ENCODE data around the gene CEP192. TPM values are rescaled to one million over a fixed set of nuclear protein-coding genes. Genes with fewer than 3 reads are reported as not detected.

The CEP192 gene
- total and polyA plus RNA-seq, 5 experiments from 2014 or later, result 3.0 to 40.9 (median 6.7) TPM

DNA sequence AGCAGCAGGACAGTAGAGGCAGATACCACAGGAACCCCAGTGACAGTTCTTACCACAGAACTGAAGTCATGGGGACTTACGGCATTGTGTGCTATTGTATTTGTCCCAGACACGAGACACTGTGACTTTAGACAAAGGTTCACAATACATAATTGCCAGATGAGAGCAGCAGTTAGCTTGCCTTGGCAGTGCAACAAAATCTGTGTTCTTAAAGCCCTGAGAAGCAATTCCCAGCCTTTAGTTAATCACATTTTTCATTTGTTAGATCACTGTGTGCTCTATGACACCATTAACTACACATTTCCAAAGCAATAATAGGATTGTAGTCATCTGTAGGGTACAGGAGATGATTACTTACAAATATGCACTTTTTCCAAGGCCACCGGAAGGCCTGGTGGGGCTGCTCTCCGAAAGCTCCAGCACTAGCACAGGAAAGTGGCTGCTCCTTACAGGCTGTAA is 129.8 kb downstream of the CEP192 start:
- DNase-seq (no peak), ATAC-seq (no peak)
- POLR2A ChIA-PET, result no interaction called here
- Mint-ChIP-seq H3K4me1 (peaks cover 0 to 3% (median 0%) of the 10 kb centered on the region in 4 donors), H3K27me3 (no peaks in the 10 kb centered on the region), H3K27ac (peak overlapping the region in 3 of 10 donors; percentile 41 to 75 (median 56)), H3K36me3 (peaks cover 0 to 42% (median 10%) of the 10 kb centered on the region in 3 donors), H3K9me3 (no peaks in the 10 kb centered on the region), H3K4me3 (no peak overlapping the region)

DNA sequence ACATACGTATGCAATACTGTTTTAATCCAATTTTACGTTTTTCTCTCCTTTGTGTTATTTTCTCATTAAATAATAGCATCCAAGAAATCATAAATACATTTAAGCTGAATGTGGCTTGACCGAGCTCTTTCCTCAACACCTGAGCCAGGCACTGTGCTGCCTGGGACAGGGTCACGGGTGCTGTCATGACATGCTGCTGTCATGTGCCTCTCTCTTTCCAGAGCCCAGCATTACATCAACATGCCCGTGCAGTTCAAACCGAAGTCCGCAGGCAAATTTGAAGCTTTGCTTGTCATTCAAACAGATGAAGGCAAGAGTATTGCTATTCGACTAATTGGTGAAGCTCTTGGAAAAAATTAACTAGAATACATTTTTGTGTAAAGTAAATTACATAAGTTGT is 133.2 kb downstream of the CEP192 start:
- POLR2A ChIA-PET, result interaction anchor here (1.9 kb wide), 1 partner anchor 13 kb away, joined by 11 read pairs; no protein-coding TSS in a partner anchor
- Mint-ChIP-seq H3K27ac (peak overlapping the region in 1 of 10 donors; percentile 71), H3K4me3 (no peak overlapping the region), H3K9me3 (no peaks in the 10 kb centered on the region), H3K4me1 (peaks cover 0 to 5% (median 2%) of the 10 kb centered on the region in 4 donors), H3K27me3 (no peaks in the 10 kb centered on the region), H3K36me3 (peaks cover 0 to 22% (median 0%) of the 10 kb centered on the region in 3 donors)
- DNase-seq, result no peak
- ATAC-seq, result no peak

DNA sequence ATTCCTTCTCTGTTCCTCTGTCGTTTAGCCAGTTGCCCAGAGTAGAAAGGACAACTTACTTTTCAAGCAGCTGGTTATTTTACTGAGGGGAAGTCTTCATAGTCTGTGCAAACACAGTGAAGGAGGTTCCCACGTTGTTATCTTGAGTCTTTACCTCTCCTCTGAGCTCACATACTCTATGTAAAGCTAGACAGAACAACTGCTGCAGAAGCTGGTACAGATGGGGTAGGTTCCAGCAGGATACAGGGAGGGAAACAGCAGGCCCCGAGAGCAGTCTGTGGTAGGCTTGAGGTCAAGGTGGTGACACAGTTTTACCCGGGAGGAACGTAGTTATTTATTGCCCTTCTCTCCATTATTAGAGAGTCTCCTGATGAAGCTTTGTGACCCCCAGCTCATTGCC is 134.0 kb downstream of the CEP192 start:
- Mint-ChIP-seq H3K36me3 (peaks cover 0 to 19% (median 0%) of the 10 kb centered on the region in 3 donors), H3K9me3 (no peaks in the 10 kb centered on the region), H3K27ac (peak overlapping the region in 7 of 10 donors; percentile 32 to 70 (median 52)), H3K4me3 (no peak overlapping the region), H3K27me3 (no peaks in the 10 kb centered on the region), H3K4me1 (peaks cover 0 to 11% (median 5%) of the 10 kb centered on the region in 4 donors)
- POLR2A ChIA-PET, result interaction anchor here (1.9 kb wide), 1 partner anchor 12 kb away, joined by 11 read pairs; no protein-coding TSS in a partner anchor
- ATAC-seq (no peak), DNase-seq (no peak)

DNA sequence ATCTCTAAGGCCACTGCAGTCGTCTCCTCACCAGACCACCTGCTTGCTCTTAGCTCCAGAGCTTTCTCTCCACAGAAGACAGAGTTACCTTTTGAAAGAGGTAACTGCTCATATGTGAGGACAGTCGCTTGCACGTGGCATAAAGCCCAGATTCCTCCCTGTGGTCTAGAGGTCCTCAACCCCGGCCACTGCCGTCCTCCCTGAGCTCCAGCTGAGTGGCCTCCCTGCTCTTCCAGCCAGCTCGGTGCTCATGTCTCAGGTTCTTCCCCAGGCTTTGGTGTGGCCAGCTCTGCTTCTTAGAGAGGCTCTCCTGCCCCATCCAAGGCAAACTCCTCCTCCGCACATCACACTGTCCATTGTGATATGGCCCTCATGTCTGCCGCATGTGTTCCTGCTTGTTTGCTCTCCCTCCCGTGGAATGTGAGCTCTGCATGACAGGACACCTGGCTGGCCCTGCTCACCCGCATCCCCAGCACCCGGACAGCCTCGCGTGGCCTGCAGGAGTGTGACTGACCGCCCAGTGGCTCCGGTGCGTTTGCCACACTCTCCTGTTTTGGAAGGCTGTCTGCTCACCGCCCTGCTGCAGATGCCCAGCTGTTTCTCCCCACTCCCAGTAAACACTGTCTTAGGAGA is 135.9 kb downstream of the CEP192 start:
- H3K27ac Mint-ChIP-seq, result peak overlapping the region in 9 of 10 donors; percentile 1 to 85 (median 50)
- H3K27me3 Mint-ChIP-seq, result no peaks in the 10 kb centered on the region
- H3K36me3 Mint-ChIP-seq, result peaks cover 0 to 17% (median 0%) of the 10 kb centered on the region in 3 donors
- H3K9me3 Mint-ChIP-seq, result no peaks in the 10 kb centered on the region
- POLR2A ChIA-PET, result interaction anchor here (2.0 kb wide), 1 partner anchor 10 kb away, joined by 7 read pairs; no protein-coding TSS in a partner anchor
- H3K4me1 Mint-ChIP-seq, result peaks cover 1 to 15% (median 6%) of the 10 kb centered on the region in 4 donors
- H3K4me3 Mint-ChIP-seq, result no peak overlapping the region
- ATAC-seq (no peak), DNase-seq (no peak)

DNA sequence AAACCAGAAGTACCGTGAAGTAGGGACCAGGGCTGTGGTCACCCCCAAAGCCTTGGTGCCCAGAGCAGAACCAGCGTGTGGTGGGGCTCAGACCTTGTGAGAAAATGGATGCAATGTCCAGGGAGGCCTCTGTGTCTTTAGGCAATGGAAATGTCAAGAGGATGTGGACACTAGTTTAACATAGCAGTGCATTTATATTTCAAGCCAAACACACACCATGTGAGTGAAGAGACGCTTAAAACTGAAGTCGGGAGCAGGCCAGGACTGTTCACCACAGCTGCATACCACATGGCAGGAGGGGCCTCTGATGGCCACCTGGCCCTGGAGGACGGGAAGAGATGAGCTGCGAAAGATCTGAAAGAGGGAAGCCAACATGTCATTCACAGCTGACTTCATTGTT is 140.1 kb downstream of the CEP192 start:
- DNase-seq (no peak), ATAC-seq (no peak)
- no peaks in the 10 kb centered on the region for H3K27me3 Mint-ChIP-seq
- peaks cover 0 to 7% (median 0%) of the 10 kb centered on the region in 3 donors for H3K36me3 Mint-ChIP-seq
- H3K4me1 Mint-ChIP-seq, result peaks cover 4 to 26% (median 16%) of the 10 kb centered on the region in 4 donors
- no peaks in the 10 kb centered on the region for H3K9me3 Mint-ChIP-seq
- H3K27ac Mint-ChIP-seq, result peak overlapping the region in 5 of 10 donors; percentile 19 to 88 (median 79)
- POLR2A ChIA-PET, result interaction anchor here (0.5 kb wide), 1 partner anchor 46 kb away, joined by 3 read pairs; no protein-coding TSS in a partner anchor
- no peak overlapping the region for H3K4me3 Mint-ChIP-seq

DNA sequence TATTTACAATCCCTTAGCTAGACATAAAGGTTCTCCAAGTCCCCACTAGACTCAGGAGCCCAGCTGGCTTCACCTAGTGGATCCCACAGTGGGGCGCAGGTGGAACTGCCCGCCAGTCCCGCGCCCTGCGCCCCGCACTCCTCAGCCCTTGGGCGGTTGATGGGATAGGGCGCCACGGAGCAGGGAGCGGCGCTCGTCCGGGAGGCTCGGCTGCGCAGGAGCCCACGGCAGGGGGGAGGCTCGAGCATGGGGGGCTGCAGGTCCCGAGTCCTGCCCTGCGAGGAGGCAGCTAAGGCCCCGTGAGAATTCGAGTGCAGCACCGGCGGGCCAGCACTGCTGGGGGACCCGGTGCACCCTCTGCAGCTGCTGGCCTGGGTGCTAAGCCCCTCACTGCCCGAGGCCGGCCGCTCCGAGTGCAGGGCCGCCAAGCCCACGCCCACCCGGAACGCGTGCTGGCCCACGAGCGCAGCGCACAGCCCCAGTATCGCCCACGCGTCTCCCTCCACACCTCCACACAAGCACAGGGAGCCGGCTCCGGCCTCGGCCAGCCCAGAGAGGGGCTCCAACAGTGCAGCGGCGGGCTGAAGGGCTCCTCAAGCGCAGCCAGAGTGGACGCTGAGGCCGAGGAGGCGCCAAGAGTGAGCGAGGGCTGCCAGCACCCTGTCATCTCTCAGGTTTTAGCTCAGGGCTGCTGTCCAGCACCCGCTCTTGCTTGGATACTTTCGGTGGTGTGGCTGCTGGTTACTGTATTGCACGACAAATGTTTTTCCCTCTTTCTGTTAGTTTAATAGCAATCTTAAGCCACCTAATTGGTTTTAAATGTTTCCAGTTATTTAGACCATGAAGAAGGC is 143.6 kb downstream of the CEP192 start:
- H3K27ac Mint-ChIP-seq, result peak overlapping the region in 5 of 10 donors; percentile 87 to 95 (median 93)
- peak overlapping the region in 3 of 10 donors; percentile 92 to 99 (median 99) for H3K4me3 Mint-ChIP-seq
- peaks cover 0 to 3% (median 0%) of the 10 kb centered on the region in 9 donors for H3K9me3 Mint-ChIP-seq
- POLR2A ChIA-PET, result no interaction called here
- H3K27me3 Mint-ChIP-seq, result no peaks in the 10 kb centered on the region
- H3K36me3 Mint-ChIP-seq, result no peaks in the 10 kb centered on the region
- DNase-seq, result no peak
- no peak for ATAC-seq
- peaks cover 11 to 35% (median 30%) of the 10 kb centered on the region in 4 donors for H3K4me1 Mint-ChIP-seq

DNA sequence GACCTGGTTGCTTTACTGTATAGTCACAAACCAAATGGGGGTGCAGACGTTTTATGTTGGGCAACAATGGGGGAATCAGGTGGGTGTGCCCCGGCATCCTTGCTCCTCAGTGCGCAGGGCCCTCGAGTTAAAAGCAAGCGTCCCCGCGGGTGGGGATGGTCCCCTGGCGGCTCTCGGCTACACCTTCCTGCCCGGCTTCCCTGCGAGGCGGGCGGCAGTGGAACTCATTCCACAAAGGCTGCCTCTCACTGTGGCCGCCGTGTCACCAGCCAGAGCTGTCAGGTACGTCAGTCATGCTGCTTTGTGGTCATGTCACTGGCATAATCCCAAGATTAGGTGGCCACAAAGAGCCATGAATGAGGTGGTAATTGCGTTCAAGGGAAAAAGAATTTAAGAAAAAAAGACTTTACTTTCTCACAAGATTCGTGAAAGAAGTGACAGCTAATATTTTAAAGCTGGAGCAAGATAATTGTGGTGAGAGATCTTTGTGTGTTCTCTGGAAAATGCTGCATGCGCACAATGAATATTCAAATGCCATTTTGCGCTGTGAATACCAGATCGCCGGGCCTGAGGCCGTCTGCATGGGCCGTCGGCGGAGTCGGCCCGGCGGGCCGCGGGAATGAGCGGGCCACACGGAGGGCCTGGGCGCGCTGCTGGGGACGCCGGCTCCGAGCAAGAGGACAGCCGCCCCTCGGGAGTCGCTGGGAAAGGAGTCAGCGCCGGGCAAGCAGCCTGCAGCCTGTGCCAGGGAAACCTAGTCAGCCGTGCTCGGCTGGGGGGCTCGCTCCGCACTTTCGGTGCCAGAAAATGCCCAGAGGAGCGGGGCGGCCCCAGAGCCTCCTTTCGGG is 145.1 kb downstream of the CEP192 start:
- Mint-ChIP-seq H3K27ac (peak overlapping the region; percentile 85 to 99 (median 92)), H3K4me3 (peak overlapping the region; percentile 91 to 100 (median 98)), H3K9me3 (peaks cover 0 to 3% (median 0%) of the 10 kb centered on the region in 9 donors), H3K4me1 (peaks cover 9 to 30% (median 26%) of the 10 kb centered on the region in 4 donors), H3K27me3 (no peaks in the 10 kb centered on the region), H3K36me3 (no peaks in the 10 kb centered on the region)
- DNase-seq, result peak in 9 of 10 donors; percentile 49 to 85 (median 80)
- ATAC-seq, result peak; percentile 39 to 65
- POLR2A ChIA-PET, result interaction anchor here (0.9 to 2.9 kb wide), 10 partner anchors 10 to 759 kb away, joined by 3 to 16 read pairs (median 7); partner anchors contain the start of genes AFG3L2, CEP76, PSMG2 and PTPN2

DNA sequence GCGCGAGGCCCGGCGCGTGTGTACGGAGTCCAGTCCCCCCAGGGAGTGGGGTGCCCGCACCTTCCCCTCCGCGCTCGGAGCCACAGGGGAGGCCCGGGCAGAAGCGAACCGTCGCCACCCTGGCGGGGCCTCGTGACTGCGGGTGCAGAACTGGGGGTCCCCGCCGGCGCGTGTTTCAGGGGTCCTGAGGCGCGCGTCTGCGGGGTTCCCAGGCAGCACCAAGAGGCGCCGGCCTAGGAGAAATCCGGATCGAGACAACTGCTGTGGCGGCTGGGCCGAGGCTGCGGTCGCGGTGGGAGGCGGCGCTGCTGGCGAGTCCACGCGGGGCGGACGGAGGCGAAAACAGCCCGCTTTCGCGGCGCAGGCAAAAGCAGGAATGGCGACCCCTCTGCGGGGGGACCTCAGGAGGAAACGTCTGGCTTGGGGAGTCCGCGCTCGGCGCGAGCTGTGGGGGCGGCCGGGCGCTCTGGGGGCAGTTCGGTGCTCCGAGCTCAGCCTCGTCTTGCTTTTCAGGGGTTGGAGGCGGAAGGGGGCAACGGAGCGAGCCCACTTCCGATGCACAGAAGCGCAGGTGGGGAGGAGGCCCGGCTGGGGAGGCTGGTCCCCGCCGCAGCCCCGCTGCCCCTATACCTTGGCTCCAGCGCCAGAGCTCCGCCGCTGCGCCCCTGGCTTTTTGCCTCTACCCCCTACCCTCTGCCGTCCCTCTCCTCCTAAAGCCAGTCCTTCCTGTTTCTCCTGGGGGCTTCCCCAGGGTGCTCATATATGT is 145.9 kb downstream of the CEP192 start:
- peak overlapping the region; percentile 94 to 100 (median 99) for H3K27ac Mint-ChIP-seq
- H3K36me3 Mint-ChIP-seq, result no peaks in the 10 kb centered on the region
- DNase-seq (peak; percentile 32 to 82 (median 55)), ATAC-seq (peak; percentile 44 to 59)
- peak overlapping the region; percentile 92 to 100 (median 98) for H3K4me3 Mint-ChIP-seq
- peaks cover 12 to 30% (median 26%) of the 10 kb centered on the region in 4 donors for H3K4me1 Mint-ChIP-seq
- H3K27me3 Mint-ChIP-seq, result no peaks in the 10 kb centered on the region
- peaks cover 0 to 3% (median 0%) of the 10 kb centered on the region in 9 donors for H3K9me3 Mint-ChIP-seq
- POLR2A ChIA-PET, result interaction anchor here (0.7 to 2.9 kb wide), 17 partner anchors 9 to 760 kb away, joined by 3 to 16 read pairs (median 5); partner anchors contain the start of genes AFG3L2, CEP192, CEP76 and FAM210A

DNA sequence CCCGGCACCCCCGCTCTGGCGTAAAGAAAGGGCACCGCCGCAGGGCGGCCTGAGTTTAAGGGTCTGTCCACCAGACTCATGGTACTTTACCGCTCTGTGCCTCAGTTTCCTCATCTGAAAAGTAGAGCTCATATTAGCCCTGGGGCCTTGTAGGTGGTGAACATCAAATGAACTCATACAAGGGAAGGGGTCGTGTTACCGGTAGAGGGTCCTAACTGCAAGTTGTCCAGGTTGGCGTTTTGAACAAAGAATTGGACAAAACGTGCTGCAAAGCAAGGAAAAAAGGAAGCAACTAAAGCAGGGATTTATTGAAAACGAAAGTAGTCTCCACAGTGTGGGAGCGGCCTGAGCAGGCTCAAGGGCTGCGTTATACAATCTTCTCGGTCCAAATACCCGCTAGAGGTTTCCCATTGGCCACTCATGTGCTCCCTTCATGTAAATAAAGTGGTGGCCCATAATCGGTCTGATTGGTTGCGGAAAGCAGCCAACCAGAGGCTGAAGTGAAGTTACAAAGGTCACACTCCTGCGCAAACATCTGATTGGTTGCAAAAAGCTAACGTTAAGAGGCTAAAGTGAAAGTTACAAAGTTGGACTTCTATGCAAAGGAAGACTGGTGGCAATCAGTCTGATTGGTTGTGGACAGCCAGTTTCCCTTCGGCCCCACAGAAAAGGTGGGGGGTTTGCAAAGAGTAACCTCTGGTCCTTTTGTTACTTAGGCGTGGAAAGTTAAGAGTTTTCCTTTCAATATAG is 146.7 kb downstream of the CEP192 start:
- DNase-seq, result peak; percentile 28 to 91 (median 75)
- Mint-ChIP-seq H3K27ac (peak overlapping the region; percentile 93 to 100 (median 99)), H3K4me3 (peak overlapping the region; percentile 92 to 100 (median 98)), H3K9me3 (peaks cover 0 to 6% (median 0%) of the 10 kb centered on the region in 9 donors), H3K36me3 (no peaks in the 10 kb centered on the region), H3K4me1 (peaks cover 12 to 30% (median 26%) of the 10 kb centered on the region in 4 donors), H3K27me3 (no peaks in the 10 kb centered on the region)
- ATAC-seq, result peak; percentile 81
- POLR2A ChIA-PET, result interaction anchor here (0.6 to 2.9 kb wide), 17 partner anchors 8 to 761 kb away, joined by 3 to 16 read pairs (median 5); partner anchors contain the start of genes AFG3L2, CEP192, CEP76 and FAM210A

DNA sequence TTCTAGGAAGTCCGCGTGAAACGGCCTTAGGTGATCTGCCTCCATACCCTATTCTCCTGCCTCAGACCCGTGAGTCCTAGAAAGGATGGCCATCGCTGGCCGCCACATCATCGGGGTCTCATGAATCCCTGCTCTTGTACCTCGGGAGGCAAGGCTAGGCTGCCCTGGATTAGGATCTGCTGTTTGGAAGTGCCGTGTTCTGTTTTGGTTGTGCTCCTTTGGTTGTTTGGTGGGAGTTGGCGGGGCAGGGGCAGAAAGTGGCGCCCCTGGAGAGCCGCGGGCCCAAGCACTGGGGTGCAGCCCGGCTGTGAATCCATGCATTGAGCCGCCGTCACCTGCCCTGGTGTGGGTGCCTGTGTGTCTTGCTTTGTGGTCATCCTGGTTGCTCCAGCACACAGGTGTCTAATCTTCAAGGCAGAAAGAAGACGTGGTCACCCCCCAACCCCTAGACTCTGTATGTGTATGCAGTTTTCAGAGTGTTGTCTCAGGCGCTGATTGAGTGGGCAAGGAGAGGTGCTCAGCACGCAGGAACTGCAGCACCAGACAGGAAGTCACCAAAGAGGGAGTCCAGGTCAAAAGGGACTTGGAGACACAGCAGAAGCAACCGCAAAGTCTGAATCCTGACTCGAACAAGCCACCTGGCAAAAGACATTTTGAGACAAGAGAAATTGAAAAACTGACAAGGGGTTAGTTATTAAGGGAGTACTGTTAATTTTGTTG is 147.4 kb downstream of the CEP192 start:
- ATAC-seq (no peak), DNase-seq (peak in 3 of 10 donors; percentile 9 to 15 (median 14))
- Mint-ChIP-seq H3K9me3 (peaks cover 0 to 13% (median 6%) of the 10 kb centered on the region in 9 donors), H3K4me1 (peaks cover 12 to 30% (median 26%) of the 10 kb centered on the region in 4 donors), H3K27ac (peak overlapping the region; percentile 93 to 100 (median 99)), H3K4me3 (peak overlapping the region; percentile 92 to 100 (median 98)), H3K27me3 (no peaks in the 10 kb centered on the region), H3K36me3 (peaks cover 0 to 4% (median 4%) of the 10 kb centered on the region in 3 donors)
- POLR2A ChIA-PET, result interaction anchor here (0.6 to 2.9 kb wide), 9 partner anchors 14 to 762 kb away, joined by 3 to 16 read pairs (median 9); partner anchors contain the start of genes AFG3L2, CEP192, FAM210A and PTPN2
